HFFc6 (cell line): ENCODE measurements around the gene FARS2. TPM values are rescaled to one million over a fixed set of nuclear protein-coding genes. Genes with fewer than 3 reads are reported as not detected.

ENCODE experiments used
- DNase-seq: peaks from one replicate; pipeline ENCODE4 v3.0.0-alpha.2; 2018
- H3K27ac Mint-ChIP-seq: 2 replicates; pipeline ENCODE4 v1.8.0; 2020; ENCODE audit warnings: mild to moderate bottlenecking, mixed read lengths
- H3K27me3 Mint-ChIP-seq: 2 replicates; pipeline ENCODE4 v1.8.0; 2021; ENCODE audit warnings: mild to moderate bottlenecking, moderate library complexity, mixed read lengths; ENCODE audit not compliant: insufficient read depth
- H3K36me3 Mint-ChIP-seq: 2 replicates; pipeline ENCODE4 v1.8.0; 2021; ENCODE audit warnings: low read depth, mixed read lengths
- H3K4me1 Mint-ChIP-seq: 2 replicates; pipeline ENCODE4 v1.8.0; 2020; ENCODE audit warnings: low read depth, mixed read lengths
- H3K4me3 Mint-ChIP-seq: 2 replicates; pipeline ENCODE4 v1.8.0; 2020; ENCODE audit warnings: mild to moderate bottlenecking, moderate library complexity, mixed read lengths
- H3K9me3 Mint-ChIP-seq: 2 replicates; pipeline ENCODE4 v1.8.0; 2020; ENCODE audit warnings: mild to moderate bottlenecking, mixed read lengths
- total RNA-seq, 6 experiments: library from RNA; stranded (reverse); fragmentation: NEBNext Ultra II Directional; extraction: Animal tissue kit (Norgen Biotek cat#: 25700); gene quantifications; 2 replicates in 1 of 6; 3 replicates in 5 of 6; pipeline ENCODE4 v1.2.3, GENCODE V29; 2021
- TF ChIP-seq, protein P1 (sequence below): fragments of 200-600 bp; sonication (generic); IDR thresholded peaks from 2 replicates; pipeline ENCODE4 v1.5.0; 2021; ENCODE audit warnings: antibody characterized with exemption, mild to moderate bottlenecking

The FARS2 gene
- total RNA-seq, 6 experiments from 2014 or later: 11.5 to 16.4 (median 13.1) TPM

DNA sequence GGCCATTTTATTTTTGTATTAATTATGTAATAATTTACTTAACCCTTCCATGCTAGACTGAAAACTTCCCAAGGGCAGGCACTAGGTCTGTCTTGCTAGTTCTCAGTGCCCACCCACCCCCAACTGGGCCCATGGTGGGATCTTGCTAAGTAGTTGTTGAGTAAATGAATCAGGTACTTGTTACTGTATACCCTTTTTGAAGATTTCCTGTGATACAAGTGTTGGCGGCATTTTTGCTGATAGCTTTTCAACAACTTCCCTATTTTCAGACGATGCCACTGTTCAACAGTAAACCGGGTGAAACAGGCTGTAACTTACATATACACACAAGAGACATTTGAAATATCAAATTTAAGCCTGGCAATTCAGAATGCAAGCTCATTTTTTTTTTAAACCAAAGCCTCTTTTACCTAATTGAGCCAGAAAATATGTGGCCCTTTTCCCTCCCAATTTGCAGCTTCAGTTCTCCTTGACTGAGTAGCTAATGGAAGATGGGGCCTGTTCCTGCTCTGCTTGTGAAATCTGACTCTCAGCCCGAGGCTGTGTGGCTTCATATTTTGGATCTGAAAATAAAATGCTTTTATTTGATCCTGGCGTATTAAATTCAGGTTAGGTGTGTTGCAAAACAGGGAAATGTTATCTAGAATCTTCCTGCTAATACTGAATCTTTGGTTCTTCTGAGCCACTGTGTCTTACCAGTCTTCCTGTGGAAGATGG is 457.1 kb downstream of the FARS2 start:
- Mint-ChIP-seq H3K4me1 (no peaks in the 10 kb centered on the region), H3K4me3 (no peak overlapping the region), H3K36me3 (peaks cover 21% of the 10 kb centered on the region), H3K27me3 (no peaks in the 10 kb centered on the region), H3K27ac (no peak overlapping the region), H3K9me3 (no peaks in the 10 kb centered on the region; the same call in 1 of the 2 replicates)
- TF ChIP-seq, protein P1, sequence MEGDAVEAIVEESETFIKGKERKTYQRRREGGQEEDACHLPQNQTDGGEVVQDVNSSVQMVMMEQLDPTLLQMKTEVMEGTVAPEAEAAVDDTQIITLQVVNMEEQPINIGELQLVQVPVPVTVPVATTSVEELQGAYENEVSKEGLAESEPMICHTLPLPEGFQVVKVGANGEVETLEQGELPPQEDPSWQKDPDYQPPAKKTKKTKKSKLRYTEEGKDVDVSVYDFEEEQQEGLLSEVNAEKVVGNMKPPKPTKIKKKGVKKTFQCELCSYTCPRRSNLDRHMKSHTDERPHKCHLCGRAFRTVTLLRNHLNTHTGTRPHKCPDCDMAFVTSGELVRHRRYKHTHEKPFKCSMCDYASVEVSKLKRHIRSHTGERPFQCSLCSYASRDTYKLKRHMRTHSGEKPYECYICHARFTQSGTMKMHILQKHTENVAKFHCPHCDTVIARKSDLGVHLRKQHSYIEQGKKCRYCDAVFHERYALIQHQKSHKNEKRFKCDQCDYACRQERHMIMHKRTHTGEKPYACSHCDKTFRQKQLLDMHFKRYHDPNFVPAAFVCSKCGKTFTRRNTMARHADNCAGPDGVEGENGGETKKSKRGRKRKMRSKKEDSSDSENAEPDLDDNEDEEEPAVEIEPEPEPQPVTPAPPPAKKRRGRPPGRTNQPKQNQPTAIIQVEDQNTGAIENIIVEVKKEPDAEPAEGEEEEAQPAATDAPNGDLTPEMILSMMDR: no peak
- DNase-seq: no peak

DNA sequence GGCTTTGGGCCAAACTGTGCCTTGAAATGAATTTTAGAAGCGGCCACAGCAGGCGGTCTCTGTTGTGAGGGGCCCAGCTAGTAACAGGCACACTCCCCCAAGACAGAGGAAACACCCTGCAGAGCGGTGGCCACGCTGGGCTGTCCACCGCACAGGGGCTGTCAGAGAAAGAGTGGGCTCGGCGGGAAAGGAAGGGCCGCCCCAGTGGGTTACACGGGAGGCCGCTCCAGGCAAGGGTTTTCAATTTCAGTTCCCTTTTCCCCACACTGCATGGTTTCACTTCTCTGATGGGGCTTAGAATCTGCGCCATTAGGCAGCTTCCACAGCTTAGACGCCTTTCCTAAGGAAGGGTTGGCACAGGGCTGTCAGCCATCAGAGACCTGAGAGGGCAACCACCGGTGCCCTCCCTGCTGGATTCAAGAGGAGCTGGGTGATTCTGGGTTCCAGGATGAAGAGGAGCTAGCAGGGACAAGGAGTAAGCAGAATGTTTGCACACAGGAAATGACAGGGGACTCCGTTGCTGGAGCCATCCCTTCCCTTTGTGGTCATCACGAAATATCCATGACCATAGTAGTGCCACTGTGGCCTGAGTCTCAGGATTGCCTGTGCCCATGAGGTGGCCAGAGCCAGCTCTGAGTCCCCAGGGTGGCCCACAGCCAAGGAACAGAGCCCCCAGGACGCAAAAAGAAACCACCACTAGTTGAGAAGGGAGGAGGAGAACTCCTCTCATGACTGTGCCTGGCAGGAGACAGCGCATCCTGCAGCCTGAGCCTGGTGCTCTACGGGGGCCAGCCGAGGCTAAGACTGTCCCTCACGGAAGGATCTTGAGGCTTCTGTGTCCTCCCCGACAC is 462.8 kb downstream of the FARS2 start:
- H3K36me3 Mint-ChIP-seq: no peaks in the 10 kb centered on the region
- no peak for DNase-seq
- TF ChIP-seq, protein P1: no peak
- peaks cover 5% of the 10 kb centered on the region for H3K4me1 Mint-ChIP-seq
- H3K27me3 Mint-ChIP-seq: peaks cover 1% of the 10 kb centered on the region; the same call in 1 of the 2 replicates
- no peak overlapping the region for H3K27ac Mint-ChIP-seq
- no peaks in the 10 kb centered on the region for H3K9me3 Mint-ChIP-seq
- H3K4me3 Mint-ChIP-seq: no peak overlapping the region

DNA sequence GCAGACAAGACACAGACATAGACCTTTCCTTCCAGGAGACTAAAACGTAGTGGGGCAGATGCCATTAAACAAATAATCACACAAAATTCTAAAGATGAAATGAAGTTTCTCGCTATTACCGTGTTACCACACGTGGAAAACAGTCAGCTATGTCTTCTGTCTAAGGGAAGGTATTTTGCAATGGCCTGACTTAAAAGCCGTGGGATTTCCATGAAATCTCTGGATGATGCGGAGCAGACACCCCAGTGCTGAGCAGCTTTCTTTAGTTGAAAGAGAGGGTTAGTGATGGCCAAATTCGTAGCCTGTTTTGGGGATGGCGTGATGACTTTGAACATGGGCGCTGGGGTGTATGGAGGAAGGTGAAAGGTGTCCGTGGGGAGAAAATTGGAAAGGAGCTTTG is 463.6 kb downstream of the FARS2 start:
- no peak overlapping the region for H3K27ac Mint-ChIP-seq
- H3K4me1 Mint-ChIP-seq: peaks cover 14% of the 10 kb centered on the region
- TF ChIP-seq, protein P1: no peak
- no peak for DNase-seq
- H3K4me3 Mint-ChIP-seq: no peak overlapping the region
- H3K36me3 Mint-ChIP-seq: no peaks in the 10 kb centered on the region
- H3K27me3 Mint-ChIP-seq: peaks cover 1% of the 10 kb centered on the region; the same call in 1 of the 2 replicates
- no peaks in the 10 kb centered on the region for H3K9me3 Mint-ChIP-seq

DNA sequence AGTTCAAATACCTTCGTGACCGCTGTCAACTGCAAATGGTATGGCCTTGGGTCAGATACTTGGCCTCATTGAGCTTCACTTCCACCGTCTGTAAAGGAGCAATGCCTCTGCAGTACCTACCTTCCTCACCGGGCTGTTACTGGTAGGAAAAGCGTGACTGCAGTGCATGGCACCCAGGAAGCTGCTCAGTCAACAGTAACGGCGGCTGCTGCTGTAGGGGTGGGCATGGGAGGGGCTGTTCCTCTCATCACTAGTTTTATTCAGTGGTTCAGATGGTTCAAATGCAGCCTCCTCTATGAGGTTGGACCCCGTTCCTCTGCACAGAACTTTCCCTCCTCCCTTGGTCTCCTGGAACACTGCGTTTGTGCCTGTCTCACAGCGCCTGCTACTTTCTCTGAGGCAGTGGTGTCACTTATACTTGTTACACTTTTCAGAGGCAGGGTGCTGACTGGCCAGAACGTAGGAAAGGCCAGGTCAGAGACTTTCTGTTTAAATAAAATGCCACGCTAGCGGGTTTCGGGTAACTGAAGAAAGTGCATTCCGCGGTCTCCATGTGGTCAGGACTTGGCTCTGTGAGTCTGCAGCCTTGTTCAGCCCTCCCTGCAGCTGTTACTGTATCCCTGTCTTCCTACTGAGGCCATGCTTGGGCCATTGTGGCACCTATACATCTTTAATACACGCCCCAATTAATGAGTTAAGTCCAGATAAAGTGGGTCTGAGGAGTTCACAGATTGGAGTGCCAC is 465.8 kb downstream of the FARS2 start:
- Mint-ChIP-seq H3K36me3 (no peaks in the 10 kb centered on the region), H3K4me3 (no peak overlapping the region), H3K9me3 (no peaks in the 10 kb centered on the region), H3K27ac (no peak overlapping the region), H3K27me3 (peaks cover 1% of the 10 kb centered on the region; the same call in 1 of the 2 replicates), H3K4me1 (peaks cover 22% of the 10 kb centered on the region)
- TF ChIP-seq, protein P1: no peak
- DNase-seq: no peak

DNA sequence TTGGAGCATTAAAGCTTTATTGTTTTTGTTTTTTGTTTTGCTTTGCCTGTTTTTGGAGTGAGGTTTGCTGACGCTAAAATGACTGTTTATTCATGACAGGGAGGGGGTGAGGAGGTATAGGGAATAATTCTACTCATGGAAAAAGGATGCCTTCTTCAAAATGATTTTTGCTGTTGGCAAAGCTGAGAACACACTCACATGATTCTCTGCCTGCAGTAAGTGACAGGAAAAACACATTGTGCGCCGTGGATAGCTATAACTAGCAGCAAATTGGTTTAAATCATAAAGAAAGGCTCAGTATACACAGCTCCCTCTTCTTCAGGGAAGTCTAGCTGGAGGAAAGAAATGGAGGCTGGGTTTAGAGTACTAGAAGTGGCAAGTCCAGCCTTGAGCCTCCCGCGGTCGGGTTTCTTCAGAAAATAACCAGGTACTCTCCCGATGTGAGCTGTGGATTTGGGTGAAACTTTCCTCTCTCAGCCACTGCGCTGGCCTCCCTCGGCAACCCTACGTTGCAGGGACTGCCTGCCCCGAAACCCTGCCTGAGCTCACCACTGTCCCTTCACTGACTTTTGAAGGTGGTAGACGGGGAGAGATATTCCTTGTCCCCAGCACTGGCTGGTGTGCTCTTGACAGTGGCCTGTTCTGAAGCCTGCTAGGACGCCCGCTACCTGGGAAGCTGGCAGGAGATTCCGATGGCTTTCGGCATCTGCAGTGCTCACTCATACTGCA is 467.2 kb downstream of the FARS2 start:
- Mint-ChIP-seq H3K27me3 (peaks cover 1% of the 10 kb centered on the region; the same call in 1 of the 2 replicates), H3K4me1 (peaks cover 22% of the 10 kb centered on the region)

More for the DNA sequence above, 467.2 kb downstream of the FARS2 start:
- no peak overlapping the region for H3K4me3 Mint-ChIP-seq
- DNase-seq: no peak
- TF ChIP-seq, protein P1: no peak
- H3K27ac Mint-ChIP-seq: no peak overlapping the region
- H3K36me3 Mint-ChIP-seq: no peaks in the 10 kb centered on the region
- H3K9me3 Mint-ChIP-seq: no peaks in the 10 kb centered on the region
